Mesothelial cell of epicardium (in vitro differentiated cells): ENCODE data around the gene MGAT1. TPM values are rescaled to one million over a fixed set of nuclear protein-coding genes. Genes with fewer than 3 reads are reported as not detected.

Experiments used
- DNase-seq, 2 experiments: peaks; one replicate each; pipeline ENCODE4 v3.0.0; 2021; ENCODE audit warnings: low spot score in 2 of 2; ENCODE audit not compliant: unreplicated experiment in 2 of 2
- H3K27ac Mint-ChIP-seq: 2 replicates; pipeline ENCODE4 v1.8.0; 2021; ENCODE audit warnings: mixed read lengths
- H3K27me3 Mint-ChIP-seq: 2 replicates; pipeline ENCODE4 v1.8.0; 2021; ENCODE audit warnings: low read depth, mixed read lengths
- H3K36me3 Mint-ChIP-seq: 2 replicates; pipeline ENCODE4 v1.8.0; 2021; ENCODE audit warnings: mixed read lengths
- H3K4me1 Mint-ChIP-seq: 2 replicates; pipeline ENCODE4 v1.8.0; 2021; ENCODE audit warnings: mixed read lengths
- H3K4me3 Mint-ChIP-seq: 2 replicates; pipeline ENCODE4 v1.8.0; 2021; ENCODE audit warnings: mild to moderate bottlenecking, moderate library complexity, mixed read lengths
- H3K9me3 Mint-ChIP-seq: 2 replicates; pipeline ENCODE4 v1.8.0; 2021; ENCODE audit warnings: mixed read lengths
- CTCF ChIP-seq: fragments of 200-600 bp; sonication (generic); IDR thresholded peaks from one replicate; pipeline ENCODE4 v1.5.0; 2021; ENCODE audit warnings: antibody characterized with exemption; ENCODE audit not compliant: unreplicated experiment
- total RNA-seq: library from RNA; stranded (reverse); gene quantifications from 3 replicates; pipeline ENCODE4 v1.2.1, GENCODE V29; 2021

MGAT1 gene
- total RNA-seq, 1 donor from 2014 or later: 91.4 TPM

GRCh38 chr5:180803181-180804128 lies 849 bp upstream of the MGAT1 start:
- H3K4me1 Mint-ChIP-seq: peaks cover 62% of the 10 kb centered on the region

GRCh38 chr5:180801596-180802324 lies 846 bp downstream of the MGAT1 start:
- Mint-ChIP-seq H3K4me3 (peak overlapping the region; percentile 72), H3K27me3 (no peaks in the 10 kb centered on the region), H3K9me3 (no peaks in the 10 kb centered on the region), H3K27ac (peak overlapping the region; percentile 82), H3K4me1 (peaks cover 45% of the 10 kb centered on the region), H3K36me3 (peaks cover 8% of the 10 kb centered on the region)
- peak in 1 of 2 experiments; percentile 20 for DNase-seq
- no peak for TF ChIP-seq CTCF

More at GRCh38 chr5:180803181-180804128, 849 bp upstream of the MGAT1 start:
- Mint-ChIP-seq H3K4me3 (peak overlapping the region; percentile 65), H3K27ac (peak overlapping the region; percentile 96), H3K27me3 (no peaks in the 10 kb centered on the region), H3K9me3 (no peaks in the 10 kb centered on the region), H3K36me3 (peaks cover 8% of the 10 kb centered on the region)
- DNase-seq: peak in 1 of 2 experiments; percentile 62
- TF ChIP-seq CTCF: no peak

- H3K4me3 Mint-ChIP-seq: peak overlapping the region; percentile 5
- no peaks in the 10 kb centered on the region for H3K9me3 Mint-ChIP-seq
- DNase-seq: peak in 1 of 2 experiments; percentile 20
- peaks cover 5% of the 10 kb centered on the region for H3K36me3 Mint-ChIP-seq
- H3K27ac Mint-ChIP-seq: no peak overlapping the region
- peaks cover 34% of the 10 kb centered on the region for H3K4me1 Mint-ChIP-seq
- H3K27me3 Mint-ChIP-seq: no peaks in the 10 kb centered on the region
- no peak for TF ChIP-seq CTCF
Observed at GRCh38 chr5:180799902-180800801, 2.5 kb downstream of the MGAT1 start.

- Mint-ChIP-seq H3K27me3 (no peaks in the 10 kb centered on the region), H3K36me3 (peaks cover 2% of the 10 kb centered on the region), H3K4me3 (no peak overlapping the region), H3K4me1 (peaks cover 28% of the 10 kb centered on the region), H3K27ac (no peak overlapping the region), H3K9me3 (no peaks in the 10 kb centered on the region)
- TF ChIP-seq CTCF: no peak
- peak in 1 of 2 experiments; percentile 46 for DNase-seq
Observed at GRCh38 chr5:180799194-180799593, 3.4 kb downstream of the MGAT1 start.

- TF ChIP-seq CTCF: no peak
- Mint-ChIP-seq H3K4me1 (peaks cover 22% of the 10 kb centered on the region), H3K9me3 (no peaks in the 10 kb centered on the region), H3K4me3 (no peak overlapping the region), H3K27ac (peak overlapping the region; percentile 8), H3K36me3 (peaks cover 2% of the 10 kb centered on the region), H3K27me3 (no peaks in the 10 kb centered on the region)
- DNase-seq: peak in 1 of 2 experiments; percentile 10
Observed at GRCh38 chr5:180798193-180798592, 4.4 kb downstream of the MGAT1 start.
